Measurements from ENCODE around the gene KHDRBS2. TPM values are rescaled to one million over a fixed set of nuclear protein-coding genes. Genes with fewer than 3 reads are reported as not detected.

The KHDRBS2 gene
- total and polyA plus RNA-seq, 2 of the 13 experiments (the other 11 are each of a cell fraction or from before 2014, with no cell fraction given): not detected

GRCh38 chr6:62057300-62057699 lies 228.7 kb downstream of the KHDRBS2 start:
- no peak overlapping the region for H3K4me2 ChIP-seq (ENCODE audit: low read depth, low read length)
- H3K36me3 ChIP-seq (replicated peaks in 1 of 2; ENCODE audit: control insufficient read depth in 1 of 2, insufficient read depth in 2 of 2, low read length in 2 of 2): no peaks in the 10 kb centered on the region
- no peaks in the 10 kb centered on the region for H3K4me1 ChIP-seq (ENCODE audit: insufficient read depth, low read length)
- H3K27ac ChIP-seq (ENCODE audit: extremely low read length, insufficient read depth, low read length): no peak overlapping the region
- no peak for TF ChIP-seq RAD51 (IDR thresholded peaks at IDR 0.05; ENCODE audit: borderline replicate concordance)
- no peak for TF ChIP-seq HMGA1 (CRISPR knock-in tag; conservative IDR thresholded peaks at IDR 0.05)
- no peak for TF ChIP-seq ZNF296 (CRISPR knock-in tag; conservative IDR thresholded peaks at IDR 0.05)
- TF ChIP-seq HNF4A (CRISPR knock-in tag; IDR thresholded peaks at IDR 0.05): no peak
- TF ChIP-seq GABPB1 (CRISPR knock-in tag; IDR thresholded peaks at IDR 0.05): no peak
- no peak overlapping the region for H3K9ac ChIP-seq (ENCODE audit: insufficient read depth, low read depth, low read length)
- FAIRE-seq (no peak), ATAC-seq (no peak), DNase-seq (ENCODE audit: low spot score) (no peak)
- in situ Hi-C loops (cut with HindIII; ENCODE audit: extremely low pct_ligation_motif_present, low pct_unique_long_range_greater_than_20kb): no loop called here
- intact Hi-C loops (cut with micrococcal nuclease; ENCODE audit: unreplicated experiment): no loop called here
- peaks cover 7% of the 10 kb centered on the region; the same call in 1 of the 2 replicates for H3K9me3 ChIP-seq (ENCODE audit: low read length)
- CTCF ChIA-PET (ENCODE audit: low intra/inter-chr PET ratio, low total read pairs): no interaction called here
- H4K20me1 ChIP-seq (ENCODE audit: insufficient read depth, low read length): no peaks in the 10 kb centered on the region
- H3K27me3 ChIP-seq (ENCODE audit: control insufficient read depth in 1 of 2, insufficient read depth in 2 of 2, low read length in 2 of 2): no peaks in the 10 kb centered on the region
- H3K79me2 ChIP-seq (ENCODE audit: insufficient read depth, low read length): no peaks in the 10 kb centered on the region
- no TSS peak for BruUV-seq (replicated peaks)
- no peak overlapping the region for H3K4me3 ChIP-seq (replicated peaks in 1 of 3; ENCODE audit: insufficient read depth in 1 of 3, low read depth in 2 of 3, low read length in 3 of 3)
- POLR2A ChIA-PET: no interaction called here
- H2AFZ ChIP-seq (ENCODE audit: low read length): no peak overlapping the region

GRCh38 chr6:62045502-62045901 lies 240.5 kb downstream of the KHDRBS2 start:
- H3K27ac ChIP-seq (ENCODE audit: extremely low read length, insufficient read depth, low read length): no peak overlapping the region
- H3K9ac ChIP-seq (ENCODE audit: insufficient read depth, low read depth, low read length): no peak overlapping the region
- in situ Hi-C loops (cut with HindIII; ENCODE audit: extremely low pct_ligation_motif_present, low pct_unique_long_range_greater_than_20kb) (no loop called here), intact Hi-C loops (cut with micrococcal nuclease; ENCODE audit: unreplicated experiment) (no loop called here)
- DNase-seq (ENCODE audit: low spot score) (no peak), ATAC-seq (no peak), FAIRE-seq (no peak)
- H3K4me2 ChIP-seq (ENCODE audit: low read depth, low read length): no peak overlapping the region
- no peaks in the 10 kb centered on the region for H4K20me1 ChIP-seq (ENCODE audit: insufficient read depth, low read length)
- WGBS (ENCODE audit: low lambda C conversion rate): under 1% methylated on average over 2 of the region's 2 CpGs
- H3K4me1 ChIP-seq (ENCODE audit: insufficient read depth, low read length): no peaks in the 10 kb centered on the region
- TF ChIP-seq ZNF703 (CRISPR knock-in tag; IDR thresholded peaks at IDR 0.05; ENCODE audit: borderline replicate concordance) (no peak), CEBPB (IDR thresholded peaks at IDR 0.05; ENCODE audit: borderline replicate concordance, low read depth, low read length) (peak; percentile 51; the same call in 1 of the 2 replicates), ZNF263 (CRISPR knock-in tag; IDR thresholded peaks at IDR 0.05) (no peak)
- H2AFZ ChIP-seq (ENCODE audit: low read length): no peak overlapping the region
- POLR2A ChIA-PET: no interaction called here
- H3K4me3 ChIP-seq (replicated peaks in 1 of 3; ENCODE audit: insufficient read depth in 1 of 3, low read depth in 2 of 3, low read length in 3 of 3): no peak overlapping the region
- H3K9me3 ChIP-seq (ENCODE audit: low read length): no peaks in the 10 kb centered on the region
- H3K27me3 ChIP-seq (ENCODE audit: control insufficient read depth in 1 of 2, insufficient read depth in 2 of 2, low read length in 2 of 2): no peaks in the 10 kb centered on the region
- CTCF ChIA-PET (ENCODE audit: low intra/inter-chr PET ratio, low total read pairs): no interaction called here
- no peaks in the 10 kb centered on the region for H3K79me2 ChIP-seq (ENCODE audit: insufficient read depth, low read length)
- H3K36me3 ChIP-seq (replicated peaks in 1 of 2; ENCODE audit: control insufficient read depth in 1 of 2, insufficient read depth in 2 of 2, low read length in 2 of 2): no peaks in the 10 kb centered on the region
- BruUV-seq (replicated peaks): no TSS peak

Data from HepG2 (cell line).